A549 (cell line): Measurements from ENCODE around the gene VIPR2. TPM values are rescaled to one million over a fixed set of nuclear protein-coding genes. Genes with fewer than 3 reads are reported as not detected.

ENCODE experiments used
- ATAC-seq, 2 experiments: fragments of 200-7000 bp in 1 of 2; fragments of >200 bp in 1 of 2; cut with Nextera tagmentation in 1 of 2; cut with Tn5 transposase in 1 of 2; 3 replicates each; pipeline versions ENCODE4 v1.8.0 to v1.9.1; 2018 to 2020; ENCODE audit warnings: mild to moderate bottlenecking in 1 of 2, moderate library complexity in 1 of 2
- CTCF ChIA-PET: fragments of 300-600 bp; sonication (Branson Sonifier 250); formaldehyde crosslinking; extraction: SDS; loops from one replicate; lab custom pipeline; 2021; ENCODE audit warnings: antibody characterized with exemption, inconsistent platforms; lab: Yijun Ruan, JAX
- POLR2A ChIA-PET: fragments of 350-600 bp; formaldehyde crosslinking; extraction: SDS; loops from one replicate; lab custom pipeline; 2021; ENCODE audit warnings: antibody characterized with exemption, inconsistent platforms; lab: Yijun Ruan, JAX
- DNase-seq, 2 experiments: peaks; one replicate each; pipeline versions ENCODE4 v3.0.0 to v3.0.0-alpha.2; 2011 to 2016; ENCODE audit warnings: low read depth in 1 of 2, low spot score in 1 of 2
- FAIRE-seq: peaks from 2 replicates; lab custom pipeline; 2011; peaks lifted over from hg19 to GRCh38; lab: Jason Lieb, UNC
- H3K27ac ChIP-seq, 2 experiments: fragments of >200 bp; sonication (Bioruptor Twin); formaldehyde crosslinking; 3 replicates each; pipeline ENCODE4 v1.5.1; 2016 to 2017
- H3K4me1 ChIP-seq: fragments of >200 bp; sonication (Bioruptor Twin); formaldehyde crosslinking; 3 replicates; pipeline ENCODE4 v1.6.1; 2016
- H3K4me2 ChIP-seq: fragments of >200 bp; sonication (Bioruptor Twin); formaldehyde crosslinking; 3 replicates; pipeline ENCODE4 v1.6.1; 2016
- H3K4me3 ChIP-seq: fragments of >200 bp; sonication (Bioruptor Twin); formaldehyde crosslinking; 3 replicates; pipeline ENCODE4 v1.5.1; 2016
- H3K9me3 ChIP-seq: fragments of >200 bp; sonication (Bioruptor Twin); formaldehyde crosslinking; 3 replicates; pipeline ENCODE4 v1.6.1; 2016
- CBX2 ChIP-seq: fragments of 200-600 bp; sonication (generic); IDR thresholded peaks from 2 replicates; pipeline ENCODE4 v1.6.1; 2016; ENCODE audit warnings: low read depth, mild to moderate bottlenecking, borderline replicate concordance
- EHF ChIP-seq: fragments of 250-450 bp; sonication (Bioruptor Pico); IDR thresholded peaks from 2 replicates; pipeline ENCODE4 v1.5.0; 2020; ENCODE audit warnings: mild to moderate bottlenecking
- EP300 ChIP-seq, 2 experiments: fragments of >200 bp; sonication (Bioruptor Twin); formaldehyde crosslinking; IDR thresholded peaks; 2 replicates in 1 of 2; 3 replicates in 1 of 2; pipeline ENCODE4 v1.6.1; 2016 to 2017
- FOSL2 ChIP-seq, 2 experiments: fragments of 450-650 bp in 1 of 2; fragments of >200 bp in 1 of 2; sonication (Bioruptor Twin) in 1 of 2; formaldehyde crosslinking; IDR thresholded peaks; 2 replicates each; pipeline versions ENCODE4 v1.5.0 to v1.6.1; 2016 to 2020; ENCODE audit warnings: mild to moderate bottlenecking in 1 of 2, moderate library complexity in 1 of 2
- HMGXB4 ChIP-seq: fragments of 250-450 bp; sonication (Bioruptor Pico); IDR thresholded peaks from 2 replicates; pipeline ENCODE4 v1.5.0; 2021; ENCODE audit warnings: mild to moderate bottlenecking, moderate library complexity, borderline replicate concordance
- HOXA7 ChIP-seq: fragments of 250-450 bp; sonication (Bioruptor Pico); IDR thresholded peaks from 2 replicates; pipeline ENCODE4 v1.5.0; 2020; ENCODE audit warnings: mild to moderate bottlenecking, moderate library complexity
- JUNB ChIP-seq: fragments of >200 bp; sonication (Bioruptor Twin); formaldehyde crosslinking; IDR thresholded peaks from 2 replicates; pipeline ENCODE4 v1.6.1; 2016
- NFE2L2 ChIP-seq: fragments of 150-350 bp; conservative IDR thresholded peaks from 2 replicates; pipeline ENCODE4 v1.6.1; 2014; ENCODE audit warnings: low read length
- PBX3 ChIP-seq: IDR thresholded peaks from 2 replicates; pipeline ENCODE4 v1.6.1; 2012
- RAD21 ChIP-seq, 2 experiments: fragments of >200 bp in 1 of 2; sonication (Bioruptor Twin) in 1 of 2; formaldehyde crosslinking in 1 of 2; IDR thresholded peaks in 1 of 2; conservative IDR thresholded peaks in 1 of 2; 2 replicates in 1 of 2; 3 replicates in 1 of 2; pipeline ENCODE4 v1.6.1; 2012 to 2018; ENCODE audit warnings: inconsistent platforms in 1 of 2
- RARB ChIP-seq: fragments of 250-450 bp; sonication (Bioruptor Pico); IDR thresholded peaks from 2 replicates; pipeline ENCODE4 v1.8.0; 2021; ENCODE audit warnings: mild to moderate bottlenecking, moderate library complexity
- REST ChIP-seq: fragments of 200-600 bp; sonication (generic); IDR thresholded peaks from 2 replicates; pipeline ENCODE4 v1.6.1; 2016; ENCODE audit warnings: antibody characterized with exemption, mild to moderate bottlenecking, moderate library complexity
- RNF2 ChIP-seq: fragments of 200-600 bp; sonication (generic); IDR thresholded peaks from 2 replicates; pipeline ENCODE4 v1.6.1; 2016; ENCODE audit warnings: low read depth, mild to moderate bottlenecking, antibody characterized with exemption, moderate library complexity, borderline replicate concordance
- WGBS: methylation state at CpG from one replicate; pipeline ENCODE4 v1.1.6; 2017; ENCODE audit errors: missing lambda C conversion rate; 5-methylcytosine and 5-hydroxymethylcytosine counted together
- polyA plus RNA-seq, 4 experiments: library from polyadenylated mRNA; depleted of rRNA in 3 of 4; stranded (reverse); fragments of >200 nt; fragmentation: RNase III in 1 of 4; extraction: RNeasy Plus Mini Kit Qiagen cat#74134 plus additional on column Dnase treatment in 1 of 4; gene quantifications; 2 replicates in 3 of 4; 3 replicates in 1 of 4; pipeline ENCODE4 v1.2.3, GENCODE V29; 2011 to 2017

The VIPR2 gene
- polyA plus RNA-seq, 2 of the 4 experiments (the other 2 are of a cell fraction) = not detected

- Histone ChIP-seq H3K9me3 (no peaks in the 10 kb centered on the region), H3K4me1 (peaks cover 8% of the 10 kb centered on the region; the same call in 2 of the 3 replicates), H3K27ac (no peak overlapping the region), H3K4me2 (no peak overlapping the region), H3K4me3 (no peak overlapping the region)
- 50% methylated on average over 9 of the region's 9 CpGs for WGBS
- FAIRE-seq (no peak), ATAC-seq (no peak), DNase-seq (no peak)
- TF ChIP-seq RAD21 (conservative IDR thresholded peaks at IDR 0.05 in 1 of 2, IDR thresholded peaks at IDR 0.05 in 1 of 2) = no peak
- TF ChIP-seq FOSL2 (IDR thresholded peaks at IDR 0.05) = no peak
- no peak for TF ChIP-seq FOSL2 (CRISPR knock-in tag; IDR thresholded peaks at IDR 0.05)
- POLR2A ChIA-PET = no interaction called here
- CTCF ChIA-PET = no interaction called here
Observed at GRCh38 chr7:159130199-159130775, 14.4 kb downstream of the VIPR2 start.

GRCh38 chr7:159128767-159129166 is 15.9 kb downstream of the VIPR2 start:
- H3K27ac ChIP-seq = no peak overlapping the region
- ChIA-PET POLR2A (no interaction called here), CTCF (no interaction called here)
- TF ChIP-seq EP300 (IDR thresholded peaks at IDR 0.05) = no peak
- TF ChIP-seq RARB (CRISPR knock-in tag) = no peak
- TF ChIP-seq NFE2L2 = no peak
- no peak for TF ChIP-seq JUNB
- no peak for TF ChIP-seq RNF2
- no peak for TF ChIP-seq EHF (CRISPR knock-in tag)
- TF ChIP-seq HMGXB4 = no peak
- no peak for DNase-seq
- FAIRE-seq = no peak
- no peak for ATAC-seq
- H3K4me1 ChIP-seq = peaks cover 8% of the 10 kb centered on the region; the same call in 2 of the 3 replicates
- H3K9me3 ChIP-seq = no peaks in the 10 kb centered on the region
- no peak overlapping the region for H3K4me3 ChIP-seq
- WGBS = 85% methylated on average over 3 of the region's 10 CpGs
- H3K4me2 ChIP-seq = no peak overlapping the region

GRCh38 chr7:159127691-159128642 is 16.7 kb downstream of the VIPR2 start:
- H3K4me1 ChIP-seq = peaks cover 8% of the 10 kb centered on the region; the same call in 2 of the 3 replicates
- ChIA-PET CTCF (no interaction called here), POLR2A (no interaction called here)
- H3K4me2 ChIP-seq = no peak overlapping the region
- no peak for FAIRE-seq
- H3K27ac ChIP-seq = no peak overlapping the region
- H3K4me3 ChIP-seq = no peak overlapping the region
- TF ChIP-seq REST = no peak
- no peak for TF ChIP-seq HOXA7
- no peak for TF ChIP-seq CBX2
- TF ChIP-seq PBX3 = no peak
- no peak for ATAC-seq
- DNase-seq = no peak
- no peaks in the 10 kb centered on the region for H3K9me3 ChIP-seq
- 66% methylated on average over 16 of the region's 16 CpGs for WGBS
